B cell (primary cell): ENCODE measurements around the gene ARHGAP20. TPM values are rescaled to one million over a fixed set of nuclear protein-coding genes. Genes with fewer than 3 reads are reported as not detected.

Source experiments
- ATAC-seq: fragments of 200-7000 bp; cut with Tn5 transposase; one replicate; pipeline ENCODE4 v1.10.0; 2021; ENCODE audit warnings: low read depth, mild to moderate bottlenecking, moderate number of reproducible peaks, moderate library complexity
- CTCF ChIA-PET: fragments of 350-600 bp; sonication (Branson Sonifier 250); formaldehyde crosslinking; loops from one replicate; lab custom pipeline; 2021; ENCODE audit warnings: antibody characterized with exemption, inconsistent platforms; lab: Charles Lee
- POLR2A ChIA-PET: fragments of 350-600 bp; sonication (Branson Sonifier 250); formaldehyde crosslinking; loops from one replicate; lab custom pipeline; 2021; ENCODE audit warnings: antibody characterized with exemption; lab: Charles Lee
- DNase-seq: peaks from one replicate; pipeline ENCODE4 v3.0.0; 2013
- H2AFZ ChIP-seq: 2 replicates; pipeline ENCODE4 v1.6.1; 2012; ENCODE audit warnings: mild to moderate bottlenecking, low read depth, low read length; ENCODE audit not compliant: insufficient read depth, poor library complexity, severe bottlenecking
- H3K27ac ChIP-seq, 2 donors: 1 replicate in 1 of 2; 2 replicates in 1 of 2; pipeline ENCODE4 v1.5.1; 2012 to 2013; ENCODE audit warnings: low read length in 2 of 2, mild to moderate bottlenecking in 2 of 2, moderate library complexity in 1 of 2
- H3K27me3 ChIP-seq, 4 experiments: fragments of 200-600 bp in 1 of 4; sonication (generic) in 1 of 4; replicated peaks in 1 of 4; 1 replicate in 2 of 4; 2 replicates in 2 of 4; pipeline versions ENCODE4 v1.6.1 to v1.7.0; 2013 to 2016; ENCODE audit warnings: low read length in 3 of 4, mild to moderate bottlenecking in 2 of 4, mixed read lengths in 1 of 4, moderate library complexity in 1 of 4; ENCODE audit not compliant: insufficient read depth in 4 of 4, control insufficient read depth in 3 of 4; ENCODE audit errors: control extremely low read depth in 1 of 4
- H3K36me3 ChIP-seq, 2 experiments: replicated peaks in 1 of 2; 1 replicate in 1 of 2; 2 replicates in 1 of 2; pipeline versions ENCODE4 v1.6.1 to v1.7.1; 2013; ENCODE audit warnings: low read length in 1 of 2; ENCODE audit not compliant: insufficient read depth in 2 of 2, control insufficient read depth in 1 of 2; ENCODE audit errors: control extremely low read depth in 1 of 2, extremely low read depth in 1 of 2
- H3K4me1 ChIP-seq, 2 donors: fragments of 200-600 bp in 1 of 2; sonication (generic) in 1 of 2; 1 replicate in 1 of 2; 2 replicates in 1 of 2; pipeline versions ENCODE4 v1.5.1 to v1.6.1; 2013 to 2017; ENCODE audit warnings: low read length in 2 of 2; ENCODE audit not compliant: control insufficient read depth in 2 of 2, insufficient read depth in 2 of 2
- H3K4me2 ChIP-seq: replicated peaks from 2 replicates; pipeline ENCODE3; 2012; ENCODE audit warnings: mild to moderate bottlenecking, low read depth, low read length; ENCODE audit not compliant: poor library complexity, severe bottlenecking
- H3K4me3 ChIP-seq, 5 experiments: fragments of 200-600 bp in 1 of 5; sonication (generic) in 1 of 5; 1 replicate in 3 of 5; 2 replicates in 2 of 5; pipeline versions ENCODE4 v1.5.1 to v1.7.0; 2011 to 2016; ENCODE audit warnings: low read length in 4 of 5, mild to moderate bottlenecking in 4 of 5, low read depth in 2 of 5, control low read depth in 1 of 5, moderate library complexity in 1 of 5; ENCODE audit not compliant: insufficient read depth in 1 of 5; ENCODE audit errors: control extremely low read depth in 1 of 5, extremely low read depth in 1 of 5
- H3K79me2 ChIP-seq: fragments of 200-600 bp; sonication (generic); one replicate; pipeline ENCODE4 v1.6.0; 2016; ENCODE audit warnings: low read length; ENCODE audit not compliant: control insufficient read depth, insufficient read depth
- H3K9ac ChIP-seq: fragments of 200-600 bp; sonication (generic); 2 replicates; pipeline ENCODE4 v1.6.1; 2017; ENCODE audit warnings: mild to moderate bottlenecking, low read length, moderate library complexity
- H3K9me3 ChIP-seq, 3 donors: one replicate each; pipeline versions ENCODE4 v1.6.1 to v1.7.1; 2013; ENCODE audit warnings: low read length in 2 of 3; ENCODE audit not compliant: control insufficient read depth in 2 of 3, insufficient read depth in 1 of 3; ENCODE audit errors: control extremely low read depth in 1 of 3
- H4K20me1 ChIP-seq: 2 replicates; pipeline ENCODE4 v1.6.0; 2012; ENCODE audit warnings: mild to moderate bottlenecking, low read length; ENCODE audit not compliant: insufficient read depth, control insufficient read depth, poor library complexity, severe bottlenecking
- H3K27ac Mint-ChIP-seq: one replicate; pipeline ENCODE4 v1.8.0; 2021; ENCODE audit warnings: mixed read lengths
- H3K27me3 Mint-ChIP-seq: one replicate; pipeline ENCODE4 v1.8.0; 2021; ENCODE audit warnings: mixed read lengths
- H3K4me1 Mint-ChIP-seq: one replicate; pipeline ENCODE4 v1.8.0; 2021; ENCODE audit warnings: mixed read lengths
- H3K4me3 Mint-ChIP-seq: one replicate; pipeline ENCODE4 v1.8.0; 2021; ENCODE audit warnings: mixed read lengths
- H3K9me3 Mint-ChIP-seq: one replicate; pipeline ENCODE4 v1.8.0; 2022; ENCODE audit warnings: mixed read lengths; ENCODE audit not compliant: insufficient read depth
- CTCF ChIP-seq: fragments of 200-600 bp; IDR thresholded peaks from one replicate; pipeline ENCODE4 v1.8.0; 2022; ENCODE audit warnings: antibody characterized with exemption, mild to moderate bottlenecking
- EZH2 ChIP-seq: IDR thresholded peaks from 2 replicates; pipeline ENCODE4 v1.6.1; 2012; ENCODE audit warnings: borderline replicate concordance, low read depth, mild to moderate bottlenecking, moderate library complexity, low read length; ENCODE audit not compliant: insufficient read depth, poor library complexity, severe bottlenecking
- WGBS: methylation state at CpG from one replicate; pipeline ENCODE4 v1.1.5; 2013; ENCODE audit warnings: missing lambda C conversion rate; ENCODE audit not compliant: insufficient coverage; 5-methylcytosine and 5-hydroxymethylcytosine counted together
- intact Hi-C: fragments of 100-400 bp; cut with micrococcal nuclease; formaldehyde crosslinking; loops from one replicate; pipeline ENCODE4 v1.10.0; 2022
- polyA plus RNA-seq: library from polyadenylated mRNA; depleted of rRNA; stranded (reverse); fragments of >200 nt; gene quantifications from 2 replicates; pipeline ENCODE4 v1.2.3, GENCODE V29; 2012
- total RNA-seq, 2 donors: library from RNA; stranded (reverse); fragments of 120-200 nt in 1 of 2; gene quantifications; 1 replicate in 1 of 2; 2 replicates in 1 of 2; pipeline versions ENCODE4 v1.2.3 to v1.2.4, GENCODE V29; 2013 to 2022

The ARHGAP20 gene
- total and polyA plus RNA-seq, 2 donors (not counting 1 experiment from before 2014, with no cell fraction given) = 0.54 to 0.91 TPM

GRCh38 chr11:110606415-110606814, 105.8 kb downstream of the ARHGAP20 start:
- no peak overlapping the region for H3K4me3 Mint-ChIP-seq
- peaks cover 3% of the 10 kb centered on the region for H3K27me3 Mint-ChIP-seq
- no peak overlapping the region for H3K27ac ChIP-seq
- 86% methylated on average over 3 of the region's 6 CpGs for WGBS
- H3K79me2 ChIP-seq = no peaks in the 10 kb centered on the region
- CTCF ChIA-PET = no interaction called here
- H3K4me2 ChIP-seq = no peak overlapping the region
- TF ChIP-seq CTCF = no peak
- no peak for TF ChIP-seq EZH2
- H3K4me3 ChIP-seq = no peak overlapping the region
- no peaks in the 10 kb centered on the region for H4K20me1 ChIP-seq
- no peak overlapping the region for H3K27ac Mint-ChIP-seq
- intact Hi-C loops = no loop called here
- POLR2A ChIA-PET = no interaction called here
- no peak for DNase-seq
- no peaks in the 10 kb centered on the region for H3K9me3 Mint-ChIP-seq
- no peaks in the 10 kb centered on the region for H3K36me3 ChIP-seq
- no peaks in the 10 kb centered on the region for H3K9me3 ChIP-seq
- no peaks in the 10 kb centered on the region for H3K4me1 ChIP-seq
- no peak for ATAC-seq
- no peaks in the 10 kb centered on the region for H3K4me1 Mint-ChIP-seq
- H3K9ac ChIP-seq = no peak overlapping the region
- no peaks in the 10 kb centered on the region for H3K27me3 ChIP-seq
- no peak overlapping the region for H2AFZ ChIP-seq

GRCh38 chr11:110601936-110602335, 110.3 kb downstream of the ARHGAP20 start:
- Histone ChIP-seq H3K27ac (no peak overlapping the region), H3K9ac (no peak overlapping the region), H3K36me3 (no peaks in the 10 kb centered on the region), H3K79me2 (no peaks in the 10 kb centered on the region), H3K4me2 (no peak overlapping the region), H3K27me3 (no peaks in the 10 kb centered on the region), H3K4me1 (no peaks in the 10 kb centered on the region), H3K4me3 (no peak overlapping the region), H2AFZ (no peak overlapping the region), H4K20me1 (no peaks in the 10 kb centered on the region), H3K9me3 (peaks cover 0 to 21% (median 14%) of the 10 kb centered on the region in 3 donors)
- DNase-seq = no peak
- H3K9me3 Mint-ChIP-seq = peaks cover 2% of the 10 kb centered on the region
- H3K4me3 Mint-ChIP-seq = no peak overlapping the region
- intact Hi-C loops = no loop called here
- H3K27ac Mint-ChIP-seq = no peak overlapping the region
- no peak for ATAC-seq
- H3K4me1 Mint-ChIP-seq = no peaks in the 10 kb centered on the region
- POLR2A ChIA-PET = no interaction called here
- peaks cover 3% of the 10 kb centered on the region for H3K27me3 Mint-ChIP-seq
- CTCF ChIA-PET = no interaction called here
- 100% methylated on average over 1 of the region's 4 CpGs for whole genome bisulfite sequencing
- TF ChIP-seq CTCF (no peak), EZH2 (no peak)
